ENCODE results near the gene COPS7A.
A peak's percentile ranks its signal among the peaks of the same experiment; 100 is the strongest.

The COPS7A gene, protein sequence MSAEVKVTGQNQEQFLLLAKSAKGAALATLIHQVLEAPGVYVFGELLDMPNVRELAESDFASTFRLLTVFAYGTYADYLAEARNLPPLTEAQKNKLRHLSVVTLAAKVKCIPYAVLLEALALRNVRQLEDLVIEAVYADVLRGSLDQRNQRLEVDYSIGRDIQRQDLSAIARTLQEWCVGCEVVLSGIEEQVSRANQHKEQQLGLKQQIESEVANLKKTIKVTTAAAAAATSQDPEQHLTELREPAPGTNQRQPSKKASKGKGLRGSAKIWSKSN

DNA sequence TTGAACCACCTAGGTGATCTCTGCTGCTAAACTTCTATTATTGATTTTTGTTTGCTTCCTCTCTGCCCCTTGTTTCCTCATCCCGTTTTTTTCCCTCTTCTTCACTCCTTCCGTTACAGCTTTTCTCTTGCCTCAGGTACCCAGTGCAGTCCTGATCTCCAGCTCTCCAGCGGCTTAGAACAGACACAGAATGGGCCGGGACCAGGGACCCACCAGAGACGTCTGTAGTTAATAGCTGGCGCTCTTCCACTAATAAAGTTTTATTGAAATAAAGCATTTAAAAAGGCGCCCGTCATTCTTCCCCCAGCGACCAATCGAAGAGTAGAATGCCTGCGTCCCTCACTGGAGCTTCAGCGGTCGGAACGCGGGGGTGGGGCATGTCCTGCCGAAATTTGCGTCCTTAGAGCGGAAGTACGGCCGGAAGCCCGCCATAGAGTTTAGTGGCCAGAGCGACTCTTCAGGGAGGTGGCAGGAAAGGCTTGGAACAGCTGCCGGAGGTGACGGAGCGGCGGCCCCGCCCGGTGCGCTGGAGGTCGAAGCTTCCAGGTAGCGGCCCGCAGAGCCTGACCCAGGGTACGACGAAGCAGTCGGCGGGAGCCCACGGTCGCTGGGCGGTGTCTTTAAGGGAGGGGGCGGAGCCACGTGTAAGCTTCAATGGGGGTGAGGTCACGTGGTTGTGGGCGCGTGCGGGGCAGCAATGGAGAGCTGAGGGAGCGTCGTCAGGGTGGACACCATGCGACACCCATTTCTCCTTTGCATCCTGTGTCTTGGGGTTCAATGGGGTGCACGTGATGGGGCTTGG lies at the start of gene COPS7A:
Gene COPS7A (plus strand): TSS at position 440 of the 802 bp plus-strand sequence. CDS start 611 bp downstream, outside the sequence.
- DNase-seq (ENCODE audit: low read depth, low spot score), result peak; percentile 84
- ChIA-PET CTCF (interaction anchor here (0.7 to 5.9 kb wide), 13 partner anchors 9 to 151 kb away, joined by 3 to 52 read pairs (median 4); partner anchors contain the start of genes MLF2 and PTMS), POLR2A (interaction anchor here (0.6 to 2.0 kb wide), 14 partner anchors 9 to 190 kb away, joined by 3 to 30 read pairs (median 4); partner anchors contain the start of genes GAPDH, MLF2, P3H3 and PTMS)
- H3K4me3 ChIP-seq (ENCODE audit: low read depth, low read length), result peak within 1 kb of the TSS; percentile 56
- TF ChIP-seq, protein P1, sequence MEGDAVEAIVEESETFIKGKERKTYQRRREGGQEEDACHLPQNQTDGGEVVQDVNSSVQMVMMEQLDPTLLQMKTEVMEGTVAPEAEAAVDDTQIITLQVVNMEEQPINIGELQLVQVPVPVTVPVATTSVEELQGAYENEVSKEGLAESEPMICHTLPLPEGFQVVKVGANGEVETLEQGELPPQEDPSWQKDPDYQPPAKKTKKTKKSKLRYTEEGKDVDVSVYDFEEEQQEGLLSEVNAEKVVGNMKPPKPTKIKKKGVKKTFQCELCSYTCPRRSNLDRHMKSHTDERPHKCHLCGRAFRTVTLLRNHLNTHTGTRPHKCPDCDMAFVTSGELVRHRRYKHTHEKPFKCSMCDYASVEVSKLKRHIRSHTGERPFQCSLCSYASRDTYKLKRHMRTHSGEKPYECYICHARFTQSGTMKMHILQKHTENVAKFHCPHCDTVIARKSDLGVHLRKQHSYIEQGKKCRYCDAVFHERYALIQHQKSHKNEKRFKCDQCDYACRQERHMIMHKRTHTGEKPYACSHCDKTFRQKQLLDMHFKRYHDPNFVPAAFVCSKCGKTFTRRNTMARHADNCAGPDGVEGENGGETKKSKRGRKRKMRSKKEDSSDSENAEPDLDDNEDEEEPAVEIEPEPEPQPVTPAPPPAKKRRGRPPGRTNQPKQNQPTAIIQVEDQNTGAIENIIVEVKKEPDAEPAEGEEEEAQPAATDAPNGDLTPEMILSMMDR (IDR thresholded peaks at IDR 0.05; ENCODE audit: insufficient read depth, low read length, missing control alignments), result no peak

DNA sequence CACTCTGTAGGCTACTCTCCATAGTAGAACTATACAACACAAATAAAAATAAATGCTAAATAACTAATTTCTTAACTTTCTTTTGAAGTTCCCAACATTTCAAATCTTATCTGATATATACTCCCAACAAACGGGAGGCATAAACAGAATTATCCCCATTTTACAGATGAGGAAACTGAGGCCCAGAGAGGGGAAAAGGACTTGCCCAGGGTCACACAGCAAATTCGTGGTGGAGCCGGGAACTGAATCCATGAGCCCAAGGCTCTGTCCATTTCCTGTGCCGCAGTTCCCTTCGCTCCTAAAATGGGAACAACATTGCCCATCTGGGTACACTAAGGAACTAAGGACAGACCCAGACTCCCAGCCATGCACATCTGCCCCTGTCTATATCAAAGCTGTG lies 46.9 kb upstream of the COPS7A start:
- no peak overlapping the region for H3K4me3 ChIP-seq (ENCODE audit: low read depth, low read length)
- DNase-seq (ENCODE audit: low read depth, low spot score), result no peak
- POLR2A ChIA-PET, result no interaction called here
- CTCF ChIA-PET, result no interaction called here
- TF ChIP-seq, protein P1 (IDR thresholded peaks at IDR 0.05; ENCODE audit: insufficient read depth, low read length, missing control alignments), result no peak

DNA sequence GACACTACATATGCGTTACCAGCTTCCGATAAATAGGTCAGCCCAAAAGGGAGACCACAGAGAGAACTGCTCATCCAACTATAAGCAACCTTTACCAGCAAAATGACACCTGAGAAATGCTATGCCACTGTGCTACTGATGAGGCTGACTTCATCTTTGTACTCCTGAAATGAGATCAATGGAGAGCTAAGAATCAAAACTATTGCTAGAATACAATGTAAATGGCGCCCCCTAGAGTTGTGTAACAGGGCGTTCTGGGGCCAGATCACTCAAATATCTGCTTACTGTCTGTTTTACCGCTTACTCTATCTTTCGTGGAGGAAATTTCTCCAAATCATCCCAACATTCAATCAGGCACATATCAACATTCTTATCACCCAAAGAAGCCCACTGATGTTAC lies 39.2 kb upstream of the COPS7A start:
- ChIA-PET CTCF (interaction anchor here (0.8 to 3.8 kb wide), 14 partner anchors 11 to 168 kb away, joined by 3 to 33 read pairs (median 4); partner anchors contain the start of gene USP5), POLR2A (no interaction called here)
- DNase-seq (ENCODE audit: low read depth, low spot score), result no peak
- TF ChIP-seq, protein P1 (IDR thresholded peaks at IDR 0.05; ENCODE audit: insufficient read depth, low read length, missing control alignments), result peak; percentile 17
- H3K4me3 ChIP-seq (ENCODE audit: low read depth, low read length), result no peak overlapping the region

DNA sequence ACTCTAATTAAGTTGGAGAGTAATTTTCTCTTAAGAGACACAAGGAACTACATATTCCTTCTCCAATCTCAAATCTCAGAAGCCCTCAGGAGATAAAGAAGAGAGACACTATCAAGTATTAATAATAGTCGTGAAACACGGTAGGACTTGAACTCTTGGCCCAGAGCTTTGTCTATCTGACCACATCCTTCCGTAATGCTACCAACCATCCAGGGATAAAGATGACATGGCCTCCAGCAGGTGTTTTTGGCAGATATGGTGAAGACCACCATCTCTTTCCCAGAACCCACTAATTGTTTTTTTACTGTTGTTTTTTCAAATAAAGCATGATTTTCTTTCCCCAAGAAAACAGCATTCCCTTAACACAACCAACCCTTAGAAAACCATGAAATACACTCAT lies 38.0 kb upstream of the COPS7A start:
- CTCF ChIA-PET, result interaction anchor here (1.0 to 3.8 kb wide), 6 partner anchors 12 to 138 kb away, joined by 4 to 33 read pairs (median 5); no protein-coding TSS in a partner anchor
- POLR2A ChIA-PET, result no interaction called here
- H3K4me3 ChIP-seq (ENCODE audit: low read depth, low read length), result no peak overlapping the region
- no peak for DNase-seq (ENCODE audit: low read depth, low spot score)
- TF ChIP-seq, protein P1 (IDR thresholded peaks at IDR 0.05; ENCODE audit: insufficient read depth, low read length, missing control alignments), result no peak

DNA sequence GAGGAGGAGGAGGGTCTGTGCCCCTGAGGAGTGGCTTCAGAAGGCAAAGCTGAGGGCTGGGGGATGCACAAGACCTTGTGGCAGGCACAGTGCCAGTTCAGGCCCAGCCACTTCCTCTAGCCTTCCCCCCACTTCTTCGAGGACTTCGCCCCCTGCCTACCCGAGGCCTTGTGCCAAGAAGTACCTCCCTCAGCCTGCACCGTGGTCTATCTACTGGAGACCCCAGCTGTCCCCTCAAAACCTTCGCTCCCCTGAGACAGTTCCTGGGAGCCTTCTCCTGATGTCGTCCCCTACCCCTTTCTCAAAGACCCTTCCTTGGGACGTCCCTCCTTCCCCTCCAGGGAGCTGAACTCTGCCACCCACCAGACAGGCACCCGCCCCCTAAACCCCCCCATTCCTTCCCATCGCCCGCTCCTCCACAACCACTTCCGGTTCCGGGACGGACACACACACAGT lies 35.3 kb upstream of the COPS7A start:
- ChIA-PET CTCF (interaction anchor here (0.9 to 2.3 kb wide), 9 partner anchors 9 to 131 kb away, joined by 3 to 17 read pairs (median 5); partner anchors contain the start of gene MLF2), POLR2A (interaction anchor here (0.6 to 2.1 kb wide), 13 partner anchors 9 to 203 kb away, joined by 3 to 19 read pairs (median 4); partner anchors contain the start of genes COPS7A, GAPDH, MLF2 and PTMS)
- DNase-seq (ENCODE audit: low read depth, low spot score), result no peak
- TF ChIP-seq, protein P1 (IDR thresholded peaks at IDR 0.05; ENCODE audit: insufficient read depth, low read length, missing control alignments), result no peak
- H3K4me3 ChIP-seq (ENCODE audit: low read depth, low read length), result peak overlapping the region; percentile 93

Measured in AG04449 (cell line).